Islet precursor cell (in vitro differentiated cells): Measurements from ENCODE around the gene SLC35E2B.
"Not testable (repeated sequence)": the region's sequence is repeated elsewhere in the genome, so short reads cannot be mapped to it uniquely, and the experiment has no call there.

Experiments used
- DNase-seq: peaks from one replicate; pipeline ENCODE4 v3.0.0-alpha.2; 2018

Gene SLC35E2B

DNA sequence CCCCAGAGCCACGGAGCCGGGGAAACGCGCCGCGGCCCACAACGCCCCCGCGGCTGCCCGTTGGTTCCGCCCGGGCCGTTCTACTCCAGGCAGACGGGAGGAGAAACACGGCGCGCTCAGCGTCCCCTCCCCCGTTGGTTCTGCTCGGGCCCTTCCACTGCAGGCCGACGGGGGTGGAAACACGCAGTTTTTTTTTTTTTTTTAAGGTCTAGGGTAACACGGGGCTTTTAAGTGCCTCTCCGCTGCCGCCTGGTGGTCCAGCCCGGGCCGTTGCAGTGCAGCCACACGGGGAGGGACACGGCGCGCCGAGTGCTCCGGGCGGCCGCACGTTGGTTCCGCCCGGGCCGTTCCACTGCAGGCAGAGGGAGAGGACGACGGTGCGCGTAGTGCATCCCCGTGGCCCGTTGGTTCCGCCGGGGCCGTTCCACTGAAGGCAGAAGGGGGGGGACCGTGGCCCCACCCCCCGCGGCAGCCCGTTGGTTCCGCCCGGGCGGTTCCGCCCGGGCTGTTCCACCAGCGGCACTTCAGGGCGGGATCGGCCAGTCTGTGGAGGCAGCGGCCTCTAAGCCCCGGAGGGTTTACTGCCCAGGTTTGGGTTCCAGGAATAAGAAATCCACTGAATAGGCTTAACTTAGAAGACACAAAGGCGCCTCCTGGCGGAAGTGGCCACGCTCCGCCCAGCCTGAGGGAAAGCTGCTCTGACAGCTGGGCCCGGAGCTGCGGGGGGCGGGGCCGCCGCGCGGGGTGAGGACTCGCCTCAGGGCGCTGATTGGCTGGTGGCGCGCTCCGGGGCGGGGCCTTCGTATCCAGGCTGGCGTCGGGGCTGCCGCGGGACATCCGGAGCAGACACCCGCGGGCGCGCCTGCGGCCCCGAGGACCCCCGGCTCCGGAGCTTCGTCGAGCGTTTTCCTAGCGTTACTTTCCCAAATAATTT lies at the start of gene SLC35E2B:
Gene SLC35E2B, minus strand, starts transcription at position 82 of the 934 bp plus-strand sequence. CDS start 16,096 bp downstream, outside the sequence.
- peak; percentile 90 for DNase-seq

DNA sequence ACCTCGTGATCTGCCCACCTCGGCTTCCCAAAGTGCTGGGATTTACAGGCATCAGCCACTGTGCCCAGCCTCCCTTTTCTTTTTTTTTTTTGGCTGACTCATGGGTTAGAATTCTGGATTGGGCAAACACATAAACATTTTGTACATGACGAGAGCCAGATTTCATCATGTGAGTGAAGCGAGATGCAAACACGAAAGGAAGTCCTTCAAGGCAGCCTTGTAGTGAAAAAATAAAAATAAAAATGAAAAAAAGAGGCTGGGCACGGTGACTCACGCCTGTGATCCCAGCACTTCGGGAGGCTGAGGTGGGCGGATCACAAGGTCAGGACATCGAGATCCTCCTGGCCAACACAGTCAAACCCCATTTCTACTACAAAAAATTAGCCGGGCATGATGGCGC lies 48.4 kb upstream of the SLC35E2B start:
- DNase-seq: not testable (repeated sequence)

DNA sequence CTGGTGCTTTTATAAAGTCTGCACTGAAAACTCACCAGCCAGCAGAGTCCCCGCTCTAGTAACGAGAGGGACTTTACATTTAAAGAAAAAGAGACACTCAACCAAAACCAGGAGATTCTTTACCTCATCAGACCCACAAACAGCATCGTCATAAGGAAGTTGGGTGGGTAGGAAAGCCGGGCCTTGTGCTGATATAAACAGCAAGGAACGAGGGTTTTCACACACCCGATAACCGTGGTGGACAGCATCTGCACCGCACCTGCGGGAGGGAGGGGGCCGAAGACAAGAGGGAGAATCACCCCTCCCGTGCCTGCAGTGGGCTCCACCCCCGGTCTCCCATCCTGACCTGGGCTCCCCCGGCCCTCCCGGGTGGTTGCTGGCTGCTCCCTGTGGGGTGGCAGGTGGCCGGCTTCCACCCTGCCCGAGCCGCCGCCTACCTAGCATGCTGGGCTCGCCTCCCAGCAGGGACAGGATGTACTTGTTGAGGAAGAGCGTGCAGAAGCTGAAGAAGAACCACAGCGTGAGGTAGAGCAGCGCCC lies 46.3 kb upstream of the SLC35E2B start:
- DNase-seq: not testable (repeated sequence)

DNA sequence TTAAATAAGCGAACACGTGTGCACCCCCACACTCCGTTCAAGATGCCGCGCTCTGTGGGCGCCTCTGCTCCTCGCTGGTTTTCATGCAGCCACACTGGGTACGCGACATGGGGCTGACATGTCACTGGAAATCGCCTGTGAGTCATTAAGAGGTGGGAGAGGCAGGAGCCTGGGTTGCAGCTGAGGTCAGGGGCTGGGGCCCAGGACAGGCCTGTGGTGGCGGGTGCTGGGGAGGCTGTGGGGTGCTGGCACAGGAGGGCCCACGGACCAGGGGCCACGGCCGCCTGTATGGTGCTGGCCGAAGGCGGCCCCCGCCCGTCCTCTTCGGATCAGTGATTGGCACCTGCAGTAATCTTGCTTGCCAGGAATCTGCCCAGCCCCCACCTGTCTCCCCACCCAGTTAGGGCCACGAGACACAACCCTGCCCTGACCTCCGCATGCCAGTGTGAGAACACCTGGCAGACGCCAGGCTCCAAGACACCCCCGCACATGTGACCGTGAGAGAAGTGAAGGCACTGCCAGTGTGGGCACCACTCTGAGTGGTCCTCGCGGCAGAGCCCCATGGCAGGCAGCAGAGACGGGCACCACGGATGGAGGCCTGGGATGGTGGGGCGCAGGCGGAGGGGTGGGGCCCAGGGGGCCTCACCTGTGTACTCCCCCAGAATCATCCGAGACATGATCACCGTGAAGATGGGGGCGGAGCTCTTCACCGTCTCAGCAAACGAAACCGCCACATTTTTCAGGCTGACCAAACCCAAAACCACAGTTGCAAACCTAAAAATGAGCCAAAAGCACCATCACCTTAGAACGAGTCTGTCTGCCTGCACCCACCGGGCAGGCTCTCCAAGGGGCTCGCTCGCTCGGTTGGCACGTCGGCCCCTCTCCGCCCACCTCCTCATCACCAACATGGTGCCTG lies 45.3 kb upstream of the SLC35E2B start:
- peak; percentile 18 for DNase-seq

DNA sequence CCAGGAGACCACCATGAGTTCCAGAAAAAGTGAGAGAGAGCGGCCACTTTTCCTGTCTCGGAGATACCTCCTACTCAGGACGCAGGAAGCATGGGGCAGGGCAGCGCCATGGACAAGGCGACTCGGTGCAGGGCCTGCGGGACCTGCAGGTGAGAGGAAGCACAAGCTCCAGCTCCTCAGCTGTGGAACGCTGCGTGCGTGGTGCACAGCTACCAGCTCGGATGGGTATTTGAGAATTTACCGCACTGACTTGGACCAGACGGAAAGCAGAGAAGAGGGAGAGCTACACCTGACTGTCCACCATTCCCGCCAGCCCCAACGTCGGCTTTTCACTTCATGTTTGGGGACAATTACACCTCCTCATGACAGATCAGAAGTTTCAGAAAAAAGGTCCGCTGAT lies 39.8 kb upstream of the SLC35E2B start:
- peak; percentile 30 for DNase-seq

DNA sequence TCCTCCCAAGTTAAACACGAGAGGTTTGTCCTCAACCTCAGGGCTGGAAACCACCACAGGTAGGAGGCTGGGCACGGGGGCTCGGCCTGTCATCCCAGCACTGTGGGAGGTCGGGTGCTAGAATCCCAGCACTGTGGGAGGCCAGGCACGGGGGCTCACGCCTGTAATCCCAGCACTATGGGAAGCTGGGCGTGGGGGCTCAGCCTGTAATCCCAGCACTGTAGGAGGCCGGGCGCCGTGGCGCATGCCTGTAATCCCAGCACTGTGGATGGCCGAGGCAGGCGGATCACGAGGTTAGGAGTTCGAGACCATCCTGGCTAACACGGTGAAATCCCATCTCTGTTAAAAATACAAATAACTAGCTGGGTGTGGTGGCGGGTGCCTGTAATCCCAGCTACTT lies 38.3 kb upstream of the SLC35E2B start:
- peak; percentile 23 for DNase-seq

DNA sequence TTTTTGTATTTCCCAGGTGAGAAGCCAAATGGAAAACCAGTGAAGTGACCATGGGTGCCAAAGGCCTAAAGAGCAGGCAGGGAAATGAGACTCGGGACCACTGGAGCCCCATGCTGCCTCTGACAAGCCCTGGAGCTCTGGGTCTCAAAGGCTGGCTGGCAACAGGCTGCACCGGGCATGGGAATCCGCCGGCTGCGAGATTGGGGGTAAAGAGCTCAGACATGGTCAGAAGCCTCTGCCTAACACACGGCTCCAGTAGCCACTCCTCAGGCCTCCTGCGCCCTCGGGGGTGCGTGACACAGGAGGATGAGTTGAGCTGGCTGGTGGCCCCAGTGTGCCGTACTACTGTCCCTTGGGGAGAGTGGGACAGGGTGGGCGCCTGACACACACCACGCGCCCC lies 37.6 kb upstream of the SLC35E2B start:
- peak; percentile 5 for DNase-seq

DNA sequence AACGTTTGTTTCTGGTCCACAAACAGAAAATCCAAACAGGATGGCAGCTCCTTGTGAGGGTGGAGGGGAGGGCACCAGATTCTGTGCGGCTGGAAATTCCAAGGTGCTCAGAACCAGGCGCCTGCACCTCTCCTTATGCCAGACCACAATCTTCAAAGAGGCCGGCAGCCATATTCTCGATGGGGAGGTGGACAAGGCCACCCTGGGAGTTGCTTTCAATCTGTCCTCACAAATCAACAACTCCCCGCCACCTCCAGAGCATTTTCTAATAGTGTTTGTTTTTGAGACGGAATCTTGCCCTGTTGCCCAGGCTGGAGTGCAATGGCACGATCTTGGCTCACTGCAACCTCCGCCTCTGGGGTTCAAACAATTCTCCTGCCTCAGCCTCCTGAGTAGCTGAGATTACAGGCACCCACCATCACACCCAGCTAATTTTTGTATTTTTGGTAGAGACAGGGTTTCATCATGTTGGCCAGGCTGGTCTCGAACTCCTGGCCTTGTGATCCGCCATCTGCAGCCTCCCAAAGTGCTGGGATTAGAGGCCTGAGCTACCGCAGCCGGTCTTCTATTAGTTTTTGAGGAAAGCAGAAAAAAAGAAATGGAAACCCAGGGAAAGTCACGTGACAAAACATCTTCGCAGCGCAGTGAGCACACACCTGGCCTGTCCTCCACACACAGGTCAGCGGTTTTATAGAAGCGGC lies 36.7 kb upstream of the SLC35E2B start:
- peak; percentile 7 for DNase-seq

DNA sequence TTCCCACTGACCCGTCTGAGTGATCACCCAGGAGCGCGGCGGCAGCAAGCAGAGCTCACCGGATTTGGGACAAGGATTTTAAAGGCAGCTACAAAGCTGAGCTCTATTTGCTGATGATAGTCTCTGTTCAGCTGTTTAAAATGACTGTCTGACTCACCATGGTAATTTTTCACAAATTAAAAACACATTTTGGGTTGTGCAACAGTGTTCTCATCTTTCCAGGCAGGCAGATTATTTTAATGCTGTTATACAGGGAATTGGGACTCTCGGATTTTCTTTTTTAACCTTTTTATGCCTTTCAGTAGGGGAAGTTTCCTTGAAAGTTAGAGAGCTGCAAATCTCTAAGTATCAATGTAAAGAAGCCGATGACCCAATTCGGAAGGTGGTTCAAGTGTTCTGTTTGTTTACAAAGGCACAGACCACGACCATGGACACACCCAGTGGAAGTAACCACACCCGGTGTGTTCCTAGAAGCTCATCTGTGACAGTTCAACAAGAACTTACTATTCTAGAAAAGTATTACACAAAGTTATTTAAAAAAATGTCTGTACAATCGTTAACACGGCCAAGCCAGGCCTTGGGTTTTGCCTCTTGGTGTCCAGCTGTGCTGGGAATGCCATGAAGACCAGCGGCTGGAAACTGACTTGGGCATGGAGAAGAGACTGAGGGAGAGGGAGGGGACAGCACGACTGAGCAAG lies 35.9 kb upstream of the SLC35E2B start:
- peak; percentile 6 for DNase-seq

DNA sequence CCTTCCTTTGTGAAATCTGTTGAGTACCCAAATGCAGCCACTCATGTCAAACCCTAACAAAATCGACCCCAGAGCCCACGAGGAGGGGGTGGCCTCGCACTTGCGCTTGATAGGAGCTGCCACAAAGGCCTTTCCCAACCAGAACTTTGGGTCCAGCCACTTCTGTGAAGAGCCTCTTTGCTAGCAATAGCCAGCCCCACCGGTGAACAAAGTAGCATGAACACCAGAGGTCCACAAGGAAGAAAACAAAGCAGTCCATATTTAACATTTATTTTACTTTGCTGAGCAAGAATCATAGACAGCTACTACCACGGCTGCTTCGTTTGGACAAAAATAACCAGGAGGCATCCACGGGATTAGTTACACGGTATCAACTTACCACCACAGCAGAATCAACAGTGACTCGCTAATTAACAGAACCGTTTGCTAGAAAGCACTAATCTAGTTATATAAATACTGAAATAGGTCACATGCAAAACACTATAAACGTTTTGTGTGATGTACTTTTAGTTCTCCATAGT lies 34.6 kb upstream of the SLC35E2B start:
- peak; percentile 17 for DNase-seq

DNA sequence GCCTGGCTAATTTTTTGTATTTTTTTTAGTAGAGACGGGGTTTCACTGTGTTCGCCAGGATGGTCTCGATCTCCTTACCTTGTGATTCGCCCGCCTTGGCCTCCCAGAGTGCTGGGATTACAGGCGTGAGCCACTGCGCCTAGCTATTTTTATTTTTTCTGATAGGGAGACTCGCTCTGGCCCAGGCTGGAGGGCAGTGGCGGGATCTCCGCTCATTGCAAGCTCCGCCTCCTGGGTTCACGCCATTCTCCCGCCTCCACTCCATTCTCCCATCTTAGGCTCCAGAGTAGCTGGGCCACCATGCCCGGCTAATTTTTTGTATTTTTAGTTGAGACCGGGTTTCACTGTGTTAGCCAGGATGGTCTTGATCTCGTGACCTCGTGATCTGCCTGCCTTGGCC lies 33.5 kb upstream of the SLC35E2B start:
- DNase-seq: peak; percentile 15

DNA sequence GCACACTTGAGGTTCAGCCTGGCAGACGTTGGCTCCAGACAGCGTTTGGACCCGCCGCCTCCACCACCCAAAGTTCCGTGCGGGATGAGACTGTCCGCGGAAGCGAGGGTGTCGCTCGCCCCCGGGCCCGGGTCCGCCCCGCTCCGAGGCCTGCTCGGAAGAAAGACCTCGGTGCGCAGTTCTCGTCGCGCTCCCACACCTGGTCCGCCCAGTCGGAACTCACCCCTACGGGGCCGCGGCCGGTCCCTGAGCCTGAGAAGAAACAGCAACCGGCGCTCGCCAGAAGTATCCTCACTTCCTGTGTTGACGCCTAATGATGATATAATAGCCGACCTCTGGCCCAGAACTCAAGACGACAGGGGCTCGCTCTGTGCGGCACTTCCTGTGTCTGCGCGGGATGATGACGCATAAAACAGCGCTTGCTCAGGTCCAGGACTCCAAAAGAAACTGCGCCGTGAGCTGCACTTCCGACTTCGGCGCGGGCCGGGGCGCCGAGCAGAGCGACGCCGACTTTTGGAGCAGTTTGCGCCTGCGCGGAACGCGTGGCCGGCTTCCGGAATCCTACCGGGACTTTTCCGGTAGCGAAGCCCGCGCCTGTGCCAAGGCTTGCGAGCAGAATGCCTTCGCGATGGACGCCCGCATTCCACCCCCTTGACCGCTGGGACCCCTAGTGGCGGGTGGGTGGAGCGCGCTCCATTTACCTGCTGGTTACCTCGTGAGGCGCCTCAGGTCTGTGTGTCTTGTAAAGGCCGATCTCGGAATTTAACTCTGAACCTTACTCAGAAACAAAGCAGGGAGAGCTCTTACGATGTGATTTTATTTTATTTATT lies 31.7 kb upstream of the SLC35E2B start, which contains the start of gene CDK11A:
Gene CDK11A, minus strand, starts transcription at position 323 of the 830 bp plus-strand sequence. CDS start 1,539 bp downstream, outside the sequence.
- DNase-seq: peak; percentile 99

DNA sequence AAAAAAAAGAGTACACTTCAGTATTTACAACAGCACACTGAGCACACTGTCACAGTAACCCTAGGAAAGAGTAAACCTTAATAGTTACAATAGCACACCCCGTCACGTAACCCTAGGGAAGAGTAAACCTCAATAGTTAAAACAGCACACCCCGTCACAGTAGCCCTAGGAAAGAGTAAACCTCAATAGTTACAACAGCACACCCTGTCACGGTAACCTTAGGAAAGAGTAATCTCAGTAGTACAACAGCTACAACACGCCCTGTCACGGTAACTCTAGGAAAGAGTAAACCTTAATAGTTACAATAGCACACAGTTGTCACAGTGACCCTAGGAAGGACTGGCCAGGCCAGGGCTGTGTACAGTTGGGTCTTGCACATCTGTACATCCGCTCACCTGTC lies 28.6 kb upstream of the SLC35E2B start:
- DNase-seq: peak; percentile 22

DNA sequence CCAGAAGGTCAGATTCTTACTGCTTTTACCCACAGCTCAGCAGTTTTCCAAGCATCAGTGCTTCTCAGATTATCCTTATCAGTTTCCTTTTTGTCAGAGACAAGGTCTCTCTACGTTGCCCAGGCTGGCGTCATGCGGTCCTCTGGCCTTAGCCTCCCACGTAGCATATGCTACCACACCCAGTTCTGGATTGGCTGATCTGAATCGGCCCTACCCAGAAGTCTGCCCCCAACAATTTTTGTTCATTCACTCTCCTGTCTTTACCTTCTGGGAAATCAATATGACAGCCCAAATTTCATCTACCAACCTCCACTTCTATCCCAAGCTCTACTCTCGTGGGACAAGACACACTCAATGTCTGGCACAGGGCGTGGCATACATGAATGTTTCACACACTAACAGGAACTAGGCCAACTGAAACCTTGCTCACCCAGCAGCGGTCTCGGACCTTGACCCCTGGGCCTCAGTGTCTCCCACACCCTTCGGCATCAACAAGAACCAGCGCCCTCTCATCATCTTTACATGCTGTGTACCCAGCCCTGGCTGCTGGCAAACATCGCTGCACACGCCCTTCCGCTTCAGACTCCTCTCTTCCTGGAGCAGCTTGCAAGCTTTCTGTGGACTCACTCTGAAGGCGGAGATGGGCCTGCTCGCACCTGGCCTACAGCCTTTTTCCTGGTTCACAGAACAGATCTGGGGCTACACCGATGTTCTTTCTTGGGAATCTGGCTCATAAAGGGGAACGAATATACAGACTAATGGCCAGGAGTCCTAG lies 22.7 kb upstream of the SLC35E2B start:
- DNase-seq: peak; percentile 2

DNA sequence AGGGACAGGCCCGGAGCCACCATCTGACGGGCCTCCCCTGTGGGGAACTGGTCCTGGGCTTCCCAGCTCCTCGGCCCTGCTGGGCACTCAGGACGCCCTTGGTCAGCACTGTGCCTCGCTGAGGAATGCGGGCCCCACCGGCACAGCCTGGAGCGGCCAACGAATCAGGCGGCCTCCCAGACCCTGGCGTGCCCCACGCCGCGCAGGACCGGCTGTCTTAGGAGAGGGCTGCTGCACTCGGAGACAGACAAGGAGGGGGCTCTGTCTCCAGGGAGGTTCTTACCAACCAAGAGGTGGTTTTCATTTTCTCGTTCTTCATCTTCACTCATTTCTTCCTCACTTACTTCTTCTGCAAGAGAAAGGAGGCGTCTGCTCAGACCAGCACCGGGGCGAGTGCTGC lies 15.3 kb upstream of the SLC35E2B start:
- not testable (repeated sequence) for DNase-seq

DNA sequence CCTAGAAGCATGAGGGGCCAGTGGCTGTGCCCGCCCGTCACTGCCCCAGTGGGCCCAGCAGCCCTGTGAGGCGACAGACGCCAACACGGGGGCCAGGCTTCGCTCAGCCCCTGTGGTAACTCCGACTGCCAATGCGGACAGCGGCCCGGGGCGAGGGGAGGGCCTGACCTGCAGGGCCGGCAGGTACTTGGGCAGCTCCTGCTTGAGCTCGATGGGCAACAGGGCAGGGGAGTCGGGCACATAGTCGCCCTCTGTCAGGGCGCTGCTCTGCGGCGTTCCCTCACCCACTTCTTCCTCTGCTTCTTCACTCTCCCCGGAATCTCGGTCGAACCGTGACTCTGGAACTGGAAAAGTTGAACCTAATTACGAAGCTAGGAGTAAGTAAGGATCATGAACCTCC lies 14.6 kb upstream of the SLC35E2B start:
- not testable (repeated sequence) for DNase-seq

DNA sequence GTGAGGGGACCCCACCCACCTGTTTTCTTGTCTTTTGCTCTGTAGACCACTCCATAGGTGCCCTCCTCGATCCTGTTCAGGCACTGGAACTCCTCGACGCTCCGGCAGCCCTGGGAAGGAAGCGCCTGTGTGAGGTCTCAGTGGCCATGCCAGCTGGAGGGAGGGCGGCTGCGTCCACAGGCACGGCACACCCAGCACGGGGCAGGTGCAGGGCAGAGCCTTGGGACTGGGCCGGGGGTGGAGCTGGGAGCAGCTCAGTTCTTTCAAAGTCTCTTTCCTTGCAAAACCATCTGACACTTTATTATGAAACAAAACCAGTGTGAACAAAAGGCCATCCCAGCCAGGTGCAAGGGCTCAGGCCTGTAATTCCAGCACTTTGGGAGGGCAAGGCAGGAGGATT lies 13.0 kb upstream of the SLC35E2B start:
- DNase-seq: not testable (repeated sequence)

DNA sequence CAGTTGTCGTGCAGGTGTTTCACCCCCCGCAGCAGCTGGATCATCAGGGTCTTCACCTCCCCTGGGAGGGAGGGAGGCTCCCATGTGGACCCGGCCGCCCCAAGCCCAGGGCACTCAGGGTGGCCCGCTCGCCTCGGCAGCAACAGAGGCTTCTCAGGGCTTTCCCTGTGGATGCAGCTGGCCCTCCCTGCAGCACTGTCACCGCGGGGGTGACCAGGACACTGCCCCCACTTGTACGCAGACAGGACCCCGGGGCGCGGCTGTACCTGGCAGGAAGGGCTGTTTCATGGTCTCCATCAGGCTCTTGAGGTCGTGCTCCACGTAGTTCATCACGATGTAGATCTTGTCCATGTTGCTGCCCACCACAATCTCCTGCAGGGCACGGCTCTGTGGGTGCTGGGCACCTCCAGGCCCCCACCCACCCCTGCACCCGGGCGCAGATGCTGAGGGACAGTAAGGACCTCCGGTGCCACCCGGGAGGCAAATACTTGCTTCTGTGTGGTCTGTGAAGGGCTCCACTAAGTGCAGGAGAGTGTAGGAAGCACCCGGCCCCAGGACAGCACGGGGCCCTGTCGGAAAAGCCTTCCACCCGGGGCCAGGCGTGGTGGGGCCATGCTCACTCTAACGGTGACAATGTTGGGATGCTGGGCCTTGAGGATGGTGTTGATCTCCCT lies 11.8 kb upstream of the SLC35E2B start:
- peak; percentile 33 for DNase-seq

DNA sequence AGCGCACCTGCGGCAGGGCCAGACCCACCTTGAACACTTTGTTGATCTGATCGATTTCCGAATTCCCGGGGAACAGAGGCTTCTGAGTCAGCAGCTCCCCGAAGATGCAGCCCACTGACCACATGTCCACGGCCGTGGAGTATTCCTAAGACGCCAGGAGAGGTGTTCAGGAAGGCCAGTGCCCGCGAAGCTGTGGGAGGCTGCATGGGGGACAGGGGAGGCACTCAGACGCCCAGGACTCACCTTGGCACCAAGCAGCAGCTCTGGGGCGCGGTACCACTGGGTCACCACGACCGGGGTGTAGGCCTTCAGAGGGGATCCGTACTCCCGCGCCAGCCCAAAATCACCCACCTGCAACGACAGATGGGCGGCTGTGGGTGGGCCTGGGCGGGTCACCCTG lies 11.2 kb upstream of the SLC35E2B start:
- DNase-seq: peak; percentile 40
